22Rv1 (cell line): ENCODE results near the gene SYNGR1.

Experiments
- ZFX ChIP-seq: fragments of 450-650 bp; IDR thresholded peaks from 2 replicates; pipeline ENCODE4 v1.6.1; 2017; ENCODE audit warnings: antibody characterized with exemption, borderline replicate concordance
- TF ChIP-seq, protein P1 (sequence below): fragments of 450-650 bp; IDR thresholded peaks from 2 replicates; pipeline ENCODE4 v1.5.1; 2017; ENCODE audit warnings: mild to moderate bottlenecking

DNA sequence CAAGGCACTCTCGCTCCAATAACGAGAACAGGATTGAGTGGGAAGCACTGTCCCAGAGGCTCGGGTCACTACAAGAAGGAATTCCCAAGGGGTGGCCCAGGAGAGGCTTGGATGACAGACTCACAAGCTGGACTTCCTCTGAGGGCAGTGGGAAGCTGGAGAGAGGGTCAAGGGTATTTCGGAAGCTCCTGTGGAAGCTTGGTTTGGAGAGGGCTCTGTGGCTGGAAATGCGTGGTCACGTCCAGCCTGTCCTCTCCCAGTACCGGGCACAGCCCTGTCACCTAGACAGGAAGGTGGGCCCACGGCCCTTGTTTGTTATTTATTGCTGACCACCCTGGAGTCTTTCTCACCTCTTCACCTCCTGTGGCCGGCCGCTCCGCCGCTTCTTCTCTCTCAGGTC is 5.3 kb downstream of the SYNGR1 start:
- TF ChIP-seq, protein P1, sequence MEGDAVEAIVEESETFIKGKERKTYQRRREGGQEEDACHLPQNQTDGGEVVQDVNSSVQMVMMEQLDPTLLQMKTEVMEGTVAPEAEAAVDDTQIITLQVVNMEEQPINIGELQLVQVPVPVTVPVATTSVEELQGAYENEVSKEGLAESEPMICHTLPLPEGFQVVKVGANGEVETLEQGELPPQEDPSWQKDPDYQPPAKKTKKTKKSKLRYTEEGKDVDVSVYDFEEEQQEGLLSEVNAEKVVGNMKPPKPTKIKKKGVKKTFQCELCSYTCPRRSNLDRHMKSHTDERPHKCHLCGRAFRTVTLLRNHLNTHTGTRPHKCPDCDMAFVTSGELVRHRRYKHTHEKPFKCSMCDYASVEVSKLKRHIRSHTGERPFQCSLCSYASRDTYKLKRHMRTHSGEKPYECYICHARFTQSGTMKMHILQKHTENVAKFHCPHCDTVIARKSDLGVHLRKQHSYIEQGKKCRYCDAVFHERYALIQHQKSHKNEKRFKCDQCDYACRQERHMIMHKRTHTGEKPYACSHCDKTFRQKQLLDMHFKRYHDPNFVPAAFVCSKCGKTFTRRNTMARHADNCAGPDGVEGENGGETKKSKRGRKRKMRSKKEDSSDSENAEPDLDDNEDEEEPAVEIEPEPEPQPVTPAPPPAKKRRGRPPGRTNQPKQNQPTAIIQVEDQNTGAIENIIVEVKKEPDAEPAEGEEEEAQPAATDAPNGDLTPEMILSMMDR: no peak
- no peak for TF ChIP-seq ZFX
